ENCODE measurements around the gene CYREN.
A peak's percentile ranks its signal among the peaks of the same experiment; 100 is the strongest.

Gene CYREN

GRCh38 chr7:135206941-135207391, 36.5 kb upstream of the CYREN start:
- Histone ChIP-seq H3K27me3 (no peaks in the 10 kb centered on the region), H3K4me1 (ENCODE audit: control insufficient read depth in 1 of 2, insufficient read depth in 1 of 2, low read depth in 1 of 2, low read length in 1 of 2) (peaks cover 27 to 35% of the 10 kb centered on the region in 2 experiments), H3K36me3 (peaks cover 41% of the 10 kb centered on the region), H3K27ac (peak overlapping the region; percentile 69), H3K9me3 (no peaks in the 10 kb centered on the region), H3K4me3 (ENCODE audit: low read depth in 1 of 2, low read length in 1 of 2) (no peak overlapping the region)
- no peak for TF ChIP-seq CTCF (IDR thresholded peaks at IDR 0.05)

- Histone ChIP-seq H3K36me3 (peaks cover 51% of the 10 kb centered on the region), H3K27ac (no peak overlapping the region), H3K4me3 (ENCODE audit: low read depth in 1 of 2, low read length in 1 of 2) (no peak overlapping the region), H3K4me1 (ENCODE audit: control insufficient read depth in 1 of 2, insufficient read depth in 1 of 2, low read depth in 1 of 2, low read length in 1 of 2) (peaks cover 21 to 31% of the 10 kb centered on the region in 2 experiments), H3K27me3 (no peaks in the 10 kb centered on the region), H3K9me3 (no peaks in the 10 kb centered on the region)
- no peak for TF ChIP-seq CTCF (IDR thresholded peaks at IDR 0.05)
These were observed 35.3 kb upstream of the CYREN start for GRCh38 chr7:135205850-135206249.

- Histone ChIP-seq H3K4me3 (ENCODE audit: low read depth in 1 of 2, low read length in 1 of 2) (no peak overlapping the region), H3K9me3 (no peaks in the 10 kb centered on the region), H3K27ac (no peak overlapping the region), H3K36me3 (peaks cover 59% of the 10 kb centered on the region), H3K4me1 (ENCODE audit: control insufficient read depth in 1 of 2, insufficient read depth in 1 of 2, low read depth in 1 of 2, low read length in 1 of 2) (peaks cover 13 to 21% of the 10 kb centered on the region in 2 experiments), H3K27me3 (no peaks in the 10 kb centered on the region)
- TF ChIP-seq CTCF (IDR thresholded peaks at IDR 0.05), result no peak
These were observed 34.4 kb upstream of the CYREN start for GRCh38 chr7:135204876-135205275.

GRCh38 chr7:135204341-135204749, 33.8 kb upstream of the CYREN start:
- Histone ChIP-seq H3K4me1 (ENCODE audit: control insufficient read depth in 1 of 2, insufficient read depth in 1 of 2, low read depth in 1 of 2, low read length in 1 of 2) (peaks cover 7 to 16% of the 10 kb centered on the region in 2 experiments), H3K27me3 (no peaks in the 10 kb centered on the region), H3K9me3 (no peaks in the 10 kb centered on the region), H3K27ac (no peak overlapping the region), H3K36me3 (peaks cover 64% of the 10 kb centered on the region), H3K4me3 (ENCODE audit: low read depth in 1 of 2, low read length in 1 of 2) (no peak overlapping the region)
- no peak for TF ChIP-seq CTCF (IDR thresholded peaks at IDR 0.05)

- Histone ChIP-seq H3K36me3 (peaks cover 93% of the 10 kb centered on the region), H3K4me1 (ENCODE audit: control insufficient read depth in 1 of 2, insufficient read depth in 1 of 2, low read depth in 1 of 2, low read length in 1 of 2) (no peaks in the 10 kb centered on the region), H3K4me3 (ENCODE audit: low read depth in 1 of 2, low read length in 1 of 2) (no peak overlapping the region), H3K27ac (no peak overlapping the region), H3K27me3 (no peaks in the 10 kb centered on the region), H3K9me3 (no peaks in the 10 kb centered on the region)
- no peak for TF ChIP-seq CTCF (IDR thresholded peaks at IDR 0.05)
These were observed 30.8 kb upstream of the CYREN start for GRCh38 chr7:135201350-135201749.

Measured in neutrophil (primary cell).